HG03103 (cell line): ENCODE data around the gene LGI1.
"Not testable (repeated sequence)": the region's sequence is repeated elsewhere in the genome, so short reads cannot be mapped to it uniquely, and the experiment has no call there.

Source experiments
- ATAC-seq: cut with Tn5 transposase; IDR thresholded peaks from one replicate; pipeline ENCODE4 v1.9.1; 2021; ENCODE audit warnings: low read depth; ENCODE audit not compliant: unreplicated experiment

The LGI1 gene

GRCh38 chr10:93799155-93799708, 41.5 kb downstream of the LGI1 start:
- no peak for ATAC-seq

GRCh38 chr10:93804200-93804599, 46.5 kb downstream of the LGI1 start:
- no peak for ATAC-seq

GRCh38 chr10:93806903-93807302, 49.2 kb downstream of the LGI1 start:
- ATAC-seq, result no peak

DNA sequence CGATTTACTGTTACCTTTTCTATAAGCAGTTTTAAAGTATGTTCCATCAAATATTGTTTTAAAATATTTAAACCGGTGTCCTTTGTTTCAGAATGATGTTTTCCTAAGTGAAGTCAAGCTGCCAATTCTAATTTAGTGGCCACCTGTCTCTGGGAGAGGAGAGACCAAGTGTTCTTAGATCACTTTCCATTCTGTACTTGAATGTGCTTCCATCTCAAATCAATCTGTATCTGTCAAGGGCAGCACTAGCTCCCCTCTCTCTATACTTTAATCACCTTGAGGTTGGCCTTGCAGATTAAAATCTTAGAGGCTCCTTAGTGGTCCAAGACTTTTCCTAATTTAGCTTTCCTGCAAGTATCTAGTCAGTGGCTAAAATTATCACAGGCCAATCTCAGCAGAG, 49.6 kb downstream of the LGI1 start:
- ATAC-seq, result no peak

DNA sequence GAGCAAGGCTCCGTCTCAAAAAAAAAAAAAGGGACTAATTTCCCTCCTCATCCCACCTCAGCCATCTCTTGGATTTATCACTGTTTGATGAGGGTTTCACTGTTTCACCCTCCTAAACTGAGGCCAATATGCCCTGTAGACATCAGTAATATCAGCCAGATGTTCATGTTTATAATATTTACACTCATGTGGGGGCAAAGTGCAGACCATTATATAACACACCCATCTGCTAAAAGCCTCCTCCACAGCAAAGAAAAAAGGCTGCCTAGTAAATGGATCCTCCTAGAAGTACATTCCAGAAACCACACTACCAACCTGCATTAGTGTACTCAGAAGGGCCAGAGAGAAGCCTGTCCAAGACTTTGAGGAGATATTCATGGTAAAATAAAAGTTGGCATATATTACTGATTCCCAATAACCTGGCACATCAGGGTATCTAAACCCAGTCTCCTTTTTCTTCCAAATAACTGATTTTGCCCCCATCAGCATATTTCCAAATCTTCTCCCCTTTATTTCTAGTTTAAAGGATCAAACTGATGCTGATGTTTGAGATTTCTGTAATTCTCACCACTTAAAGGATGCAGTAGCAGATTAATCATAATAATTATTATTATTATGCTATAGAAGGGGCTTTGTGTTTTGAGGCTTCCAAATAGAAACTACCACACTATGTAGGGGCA, 55.1 kb downstream of the LGI1 start:
- no peak for ATAC-seq

DNA sequence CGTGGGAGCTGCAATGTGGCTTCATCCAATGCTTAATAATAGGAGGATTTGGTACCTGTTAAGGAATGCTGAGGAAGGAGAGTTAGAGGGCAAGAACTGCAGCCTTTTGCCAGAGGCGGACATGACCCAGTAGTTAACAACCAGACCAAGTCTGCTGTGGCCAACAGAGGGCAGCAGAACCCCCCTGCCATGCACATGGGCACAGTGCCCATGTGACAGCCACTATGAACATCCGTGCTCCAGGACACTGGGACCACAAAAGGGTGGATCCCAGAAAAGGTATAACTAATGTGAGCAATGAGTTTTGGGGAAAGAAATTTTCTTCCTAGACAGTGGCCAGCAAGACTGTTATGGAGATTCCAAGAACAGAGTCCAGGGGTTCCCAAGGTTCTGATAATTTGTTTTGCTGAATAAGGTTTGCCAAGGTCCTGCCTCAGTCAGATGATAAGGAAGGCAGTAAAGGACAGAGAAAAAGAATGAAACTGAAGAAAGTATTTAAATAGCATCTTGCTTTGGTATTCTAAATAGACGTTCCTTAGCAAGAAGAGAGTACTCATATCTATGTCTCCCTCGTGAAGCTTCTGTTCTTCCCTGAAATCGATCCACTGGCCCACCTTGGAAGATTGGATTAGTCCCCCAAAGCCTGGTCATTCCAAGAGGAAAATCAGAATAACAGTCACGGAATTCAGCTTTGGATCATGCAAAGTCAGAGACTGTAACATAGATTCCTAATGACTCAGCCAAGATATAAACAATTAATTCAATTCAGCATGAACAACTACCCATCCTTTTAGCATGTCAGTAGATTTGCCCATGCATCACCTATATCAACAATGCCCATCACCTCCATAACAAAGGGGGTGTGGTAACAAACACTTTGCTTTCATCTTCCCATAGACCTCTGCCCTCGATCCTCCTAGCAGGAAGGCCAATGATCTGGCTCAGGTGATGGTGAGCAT, 56.0 kb downstream of the LGI1 start:
- ATAC-seq, result no peak

- ATAC-seq, result no peak
Measured at GRCh38 chr10:93815304-93816096, 57.8 kb downstream of the LGI1 start.

- no peak for ATAC-seq
Measured at GRCh38 chr10:93816123-93816747, 58.5 kb downstream of the LGI1 start.

- no peak for ATAC-seq
Measured at GRCh38 chr10:93818086-93818485, 60.4 kb downstream of the LGI1 start.

GRCh38 chr10:93819520-93819919, 61.8 kb downstream of the LGI1 start:
- no peak for ATAC-seq

GRCh38 chr10:93820434-93820833, 62.7 kb downstream of the LGI1 start:
- no peak for ATAC-seq

- no peak for ATAC-seq
Measured at GRCh38 chr10:93821051-93821772, 63.5 kb downstream of the LGI1 start.

DNA sequence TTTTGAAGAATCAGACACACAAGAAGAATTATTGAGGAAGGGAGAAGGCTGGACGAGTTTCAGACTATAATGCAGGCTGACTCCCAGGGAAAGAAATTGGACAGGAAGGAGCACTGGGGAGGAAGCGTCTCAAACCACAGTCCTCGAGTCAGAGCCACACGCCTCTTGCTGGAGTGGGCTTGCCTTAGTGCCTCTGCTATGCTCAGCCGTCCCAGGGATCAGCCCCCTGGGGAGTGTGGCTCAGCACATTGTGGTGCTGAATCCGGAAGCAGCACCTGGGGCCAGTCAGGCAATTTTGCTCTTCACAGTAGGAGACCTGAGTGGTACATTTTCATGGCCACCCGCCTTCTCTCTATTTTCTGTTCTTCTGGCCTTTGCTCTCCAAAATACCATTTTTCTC, 68.6 kb downstream of the LGI1 start:
- ATAC-seq, result no peak

DNA sequence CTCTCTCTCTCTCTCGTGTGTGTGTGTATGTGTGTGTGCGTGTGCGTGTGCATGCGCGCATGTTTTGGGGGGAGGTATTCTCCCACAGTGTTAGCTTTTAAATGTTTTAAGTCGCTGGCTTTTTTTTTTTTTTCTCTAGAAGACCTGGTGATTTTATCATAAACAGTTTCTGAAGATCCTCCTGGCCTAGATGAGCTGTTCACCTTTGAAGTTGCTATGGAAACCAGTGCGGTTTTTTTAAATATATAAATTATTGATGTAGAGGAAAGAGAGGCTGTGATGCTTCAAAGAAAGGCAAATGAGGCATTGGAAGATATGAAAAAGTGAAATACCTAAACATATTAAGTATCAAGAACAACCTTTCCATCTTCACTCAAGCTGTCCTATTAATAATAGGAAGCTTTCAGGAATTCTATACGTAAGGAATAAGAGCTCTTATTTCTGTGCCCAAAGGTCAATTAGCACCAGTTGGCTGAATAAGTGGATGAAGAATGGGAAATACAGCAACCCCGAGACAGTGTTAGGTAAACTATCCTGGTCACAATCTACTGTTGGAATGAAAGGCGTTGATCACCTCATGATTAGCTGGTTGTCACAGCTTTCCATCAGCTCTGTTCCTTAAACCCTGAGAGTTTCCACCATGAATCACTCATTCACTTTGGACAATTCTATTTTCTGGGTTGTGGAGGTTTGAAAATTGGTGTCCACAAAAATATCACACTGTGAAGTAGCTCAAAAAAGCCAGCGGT, 69.5 kb downstream of the LGI1 start:
- ATAC-seq, result no peak

DNA sequence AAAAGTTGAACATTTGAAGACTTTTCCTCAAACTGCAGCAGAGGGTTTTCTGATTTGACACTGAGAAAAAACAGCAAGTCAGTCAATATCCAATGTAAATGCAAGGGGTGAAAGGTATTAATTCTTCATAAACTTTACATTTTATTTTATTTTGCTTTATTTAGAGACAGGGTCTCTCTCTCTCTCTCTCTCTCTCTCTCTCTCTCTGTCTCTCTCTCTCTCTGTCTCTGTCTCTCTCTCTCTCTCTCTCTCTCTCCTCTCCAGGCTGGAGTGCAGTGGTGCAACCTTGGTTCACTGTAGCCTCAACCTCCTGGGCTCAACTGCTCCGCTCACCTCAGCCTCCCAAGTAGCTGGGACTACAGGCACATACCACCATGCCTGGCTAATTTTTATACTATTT, 73.3 kb downstream of the LGI1 start:
- ATAC-seq, result not testable (repeated sequence)

GRCh38 chr10:93835770-93836169, 78.0 kb downstream of the LGI1 start:
- ATAC-seq, result no peak

DNA sequence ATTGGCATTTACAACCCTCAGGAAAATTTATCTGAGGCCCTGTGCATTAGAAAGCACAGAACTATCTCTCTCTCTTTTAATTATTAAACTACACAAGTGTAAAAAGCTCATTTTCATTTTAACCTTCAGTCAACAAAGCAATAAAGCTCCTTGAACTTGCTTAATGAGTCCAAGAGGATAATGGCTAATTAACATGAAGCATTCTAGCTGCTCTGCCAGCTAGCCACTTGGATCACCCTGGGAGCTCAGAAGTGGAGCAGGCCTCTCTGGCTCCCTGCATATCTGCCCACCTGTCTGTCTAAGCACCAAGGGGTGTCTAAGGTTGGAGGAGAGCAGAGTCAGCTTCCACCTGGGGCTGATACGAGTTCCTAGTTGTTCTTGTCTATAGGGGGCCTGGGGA, 80.1 kb downstream of the LGI1 start:
- ATAC-seq, result no peak

DNA sequence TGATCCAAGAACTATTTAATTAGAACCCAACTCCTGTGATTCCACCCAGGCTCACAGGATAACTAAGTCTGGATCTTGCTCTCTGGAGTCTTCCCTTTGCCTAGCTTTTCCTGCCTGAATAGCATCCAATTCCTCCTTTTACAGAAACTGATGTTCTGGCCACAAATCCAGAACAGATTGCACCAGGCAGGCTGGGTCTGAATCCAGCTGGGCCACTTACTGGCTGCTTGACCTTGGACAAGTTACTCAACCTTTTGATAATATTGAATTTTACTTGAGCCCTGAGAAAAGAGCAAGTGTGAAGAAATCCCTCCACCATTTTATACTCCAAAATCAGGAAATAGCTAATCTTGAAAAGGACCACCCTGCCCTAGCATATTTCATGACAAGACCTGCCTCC, 80.5 kb downstream of the LGI1 start:
- ATAC-seq, result no peak

DNA sequence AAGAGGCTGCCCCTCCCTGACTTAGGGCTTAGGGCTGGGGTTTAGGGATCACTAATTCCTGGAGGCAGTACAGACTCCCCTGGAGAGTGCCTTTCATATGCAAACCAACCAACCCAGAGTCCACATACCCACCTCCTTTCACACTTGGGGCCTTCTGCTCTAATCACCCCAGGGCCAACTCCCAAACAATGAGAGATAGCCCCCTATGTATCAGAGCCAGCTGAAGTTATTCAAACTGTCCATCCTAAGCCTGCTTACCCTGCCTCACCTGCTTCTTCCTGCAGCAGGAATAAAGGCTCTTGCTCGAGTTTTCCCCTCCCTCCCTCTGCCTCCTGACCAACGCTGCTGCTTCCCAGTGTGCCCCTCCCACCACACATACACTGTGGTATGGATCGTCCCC, 84.2 kb downstream of the LGI1 start:
- ATAC-seq, result no peak
